Effector CD8-positive, alpha-beta T cell (primary cell): Measurements from ENCODE around the gene C6orf52.
"Not testable (repeated sequence)": the region's sequence is repeated elsewhere in the genome, so short reads cannot be mapped to it uniquely, and the experiment has no call there.

ENCODE experiments used
- DNase-seq: peaks from one replicate; lab custom pipeline; 2025; lab: John Stamatoyannopoulos, UW
- total RNA-seq, 4 experiments: gene quantifications; one replicate each; lab custom pipeline; 2026; lab: John Stamatoyannopoulos, UW

C6orf52 gene
- total RNA-seq = 0 to 0.97 (median 0.41) reads per million in 4 experiments

DNA sequence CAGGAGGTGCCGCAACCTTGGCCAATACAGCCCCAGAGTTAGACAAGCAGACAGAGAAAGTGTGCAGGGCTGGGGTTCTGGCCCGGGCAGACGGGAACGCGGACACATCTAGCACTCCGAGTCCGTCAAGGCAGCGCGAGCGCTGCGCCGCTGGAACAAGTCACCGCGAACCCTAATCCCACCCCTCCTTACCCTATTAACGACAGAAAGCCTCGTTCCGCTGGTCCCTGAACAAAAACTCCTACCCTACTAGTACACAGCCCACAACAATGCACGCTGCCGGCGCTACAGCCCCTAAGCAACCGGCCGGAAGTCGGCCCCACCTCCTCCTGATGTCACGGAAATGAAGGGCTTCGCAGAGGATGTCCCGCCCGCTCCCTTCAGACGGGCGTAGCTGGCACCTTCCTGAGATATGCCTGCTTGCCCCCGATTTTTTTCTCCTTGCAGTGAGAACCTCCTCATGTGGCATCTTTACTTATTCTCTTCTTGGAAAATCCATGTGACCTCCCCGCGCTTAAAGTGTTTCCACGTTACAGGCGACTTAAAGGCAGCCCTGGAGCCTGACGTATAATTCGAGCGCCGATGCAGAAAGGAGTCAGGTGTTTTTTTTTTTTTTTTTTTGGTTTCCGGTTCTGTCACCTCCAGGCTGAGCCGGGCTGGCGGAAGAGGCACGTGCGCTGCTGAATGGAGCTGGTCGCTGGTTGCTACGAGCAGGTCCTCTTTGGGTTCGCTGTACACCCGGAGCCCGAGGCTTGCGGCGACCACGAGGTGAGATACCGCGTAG lies at the start of gene C6orf52, which contains the start of gene PAK1IP1:
Gene C6orf52, minus strand, starts transcription at position 315 of the 784 bp plus-strand sequence. CDS start 7,066 bp downstream, outside the sequence.
Gene PAK1IP1, plus strand, starts transcription at position 671 of the 784 bp plus-strand sequence. Its CDS starts 14 bp downstream, at position 685.
- peak; percentile 88 for DNase-seq

GRCh38 chr6:10743515-10743914 lies 49.1 kb upstream of the C6orf52 start:
- DNase-seq = no peak

- DNase-seq = no peak
Observed at GRCh38 chr6:10742251-10742650, 47.8 kb upstream of the C6orf52 start.

- DNase-seq = not testable (repeated sequence)
Observed at GRCh38 chr6:10741643-10742042, 47.2 kb upstream of the C6orf52 start.

- no peak for DNase-seq
Observed at GRCh38 chr6:10740061-10740460, 45.6 kb upstream of the C6orf52 start.

DNA sequence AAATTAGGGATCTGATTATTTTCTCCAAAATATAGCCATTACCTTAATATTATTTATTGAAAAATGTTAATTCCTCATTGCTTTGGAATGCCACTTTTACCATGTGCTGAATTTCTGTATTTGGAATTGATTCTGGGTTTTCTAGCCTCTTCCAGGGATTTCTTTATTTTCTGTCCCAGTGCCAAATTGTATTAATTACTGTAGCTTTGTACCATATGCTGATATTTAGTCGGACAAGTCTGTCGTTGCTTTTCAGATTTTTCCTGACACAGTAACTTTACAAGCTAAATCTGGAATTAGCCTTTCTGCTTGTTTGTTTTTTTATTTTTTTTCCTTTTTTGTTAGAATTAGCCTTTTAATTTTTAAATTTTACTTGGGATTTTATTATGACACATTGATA lies 42.3 kb upstream of the C6orf52 start:
- DNase-seq = no peak

GRCh38 chr6:10733863-10734262 lies 39.4 kb upstream of the C6orf52 start:
- DNase-seq = no peak

DNA sequence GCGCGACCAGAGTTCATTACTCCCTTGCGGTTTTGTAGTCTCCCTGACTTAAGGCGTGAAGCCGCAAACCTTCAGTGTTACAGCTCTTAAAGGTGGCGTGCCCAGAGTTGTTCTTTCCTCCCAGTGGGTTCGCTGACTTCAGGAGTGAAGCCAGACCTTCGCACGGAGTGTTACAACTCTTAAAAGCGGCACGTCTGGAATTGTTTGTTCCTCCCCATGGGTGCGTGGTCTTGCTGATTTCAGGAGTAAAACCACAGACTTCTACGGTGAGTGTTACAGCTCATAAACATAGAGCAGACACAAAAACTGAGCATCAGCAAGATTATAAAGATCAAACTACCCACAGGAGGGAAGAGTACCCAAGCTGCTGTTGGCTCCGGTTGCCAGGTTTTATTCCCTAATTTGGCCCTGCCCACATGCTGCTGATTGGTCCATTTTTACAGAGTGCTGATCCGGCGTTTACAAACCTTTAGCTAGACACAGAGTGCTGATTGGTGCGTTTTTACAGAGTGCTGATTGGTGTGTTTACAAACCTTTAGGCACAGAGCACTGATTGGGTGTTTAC lies 38.8 kb upstream of the C6orf52 start:
- no peak for DNase-seq

- DNase-seq = no peak
Observed at GRCh38 chr6:10730254-10730653, 35.8 kb upstream of the C6orf52 start.

GRCh38 chr6:10725716-10726115 lies 31.3 kb upstream of the C6orf52 start:
- DNase-seq = no peak

GRCh38 chr6:10725044-10725443 lies 30.6 kb upstream of the C6orf52 start:
- no peak for DNase-seq

DNA sequence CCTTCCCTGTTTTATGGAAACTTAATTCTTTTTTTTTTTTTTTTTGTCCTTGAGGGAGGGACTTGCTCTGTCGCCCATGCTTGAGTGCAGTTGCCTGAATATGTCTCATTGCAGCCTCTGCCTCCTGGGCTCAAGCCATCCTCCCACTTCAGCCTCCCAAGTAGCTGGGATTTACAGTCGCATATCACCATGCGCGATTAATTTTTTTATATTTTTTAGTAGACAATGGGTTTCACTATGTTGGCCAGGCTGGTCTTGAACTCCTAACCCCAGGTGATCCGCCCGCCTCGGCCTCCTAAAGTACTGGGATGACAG lies 29.1 kb upstream of the C6orf52 start:
- DNase-seq = no peak

GRCh38 chr6:10722820-10723566 lies 28.6 kb upstream of the C6orf52 start, which contains the start of gene TMEM14C:
TSS of gene TMEM14C (plus strand) at chr6:10723070. CDS start at chr6:10724614, 1,544 bp downstream.
- DNase-seq = peak; percentile 57

- no peak for DNase-seq
Observed at GRCh38 chr6:10722570-10722819, 28.1 kb upstream of the C6orf52 start.

DNA sequence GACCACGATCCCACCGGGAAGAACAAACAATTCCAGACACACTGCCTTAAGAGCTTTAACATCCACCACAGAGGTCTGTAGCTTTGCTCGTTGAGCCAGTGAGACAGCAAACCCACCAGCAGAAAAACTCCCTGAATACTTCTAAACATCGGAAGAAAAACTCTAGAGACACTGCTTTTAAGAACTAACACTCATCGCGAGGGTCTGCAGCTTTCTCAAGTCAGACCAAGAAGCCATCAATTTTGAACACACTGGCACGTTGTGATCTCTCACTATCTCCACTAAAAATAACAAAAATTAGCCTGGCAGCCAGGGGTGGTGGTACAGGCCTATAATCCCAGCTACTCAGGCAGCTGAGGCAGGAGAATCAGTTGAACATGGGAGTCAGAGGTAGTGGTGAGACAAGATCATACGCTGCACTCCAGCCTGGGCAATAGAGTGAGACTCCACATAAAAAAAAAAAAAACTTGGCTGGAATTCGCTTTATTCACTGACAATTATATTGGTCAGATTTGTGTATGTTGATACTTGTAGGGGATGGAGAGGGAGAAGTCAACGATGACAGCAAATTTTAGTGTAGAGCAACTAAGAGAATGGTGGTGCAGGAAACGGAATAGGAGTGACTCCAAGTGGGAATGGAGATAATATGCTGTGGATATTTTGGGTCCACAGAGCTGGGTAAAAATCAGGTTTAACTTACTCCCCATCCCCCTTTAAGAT lies 27.6 kb upstream of the C6orf52 start:
- no peak for DNase-seq

GRCh38 chr6:10720960-10721849 lies 26.8 kb upstream of the C6orf52 start:
- DNase-seq = not testable (repeated sequence)

DNA sequence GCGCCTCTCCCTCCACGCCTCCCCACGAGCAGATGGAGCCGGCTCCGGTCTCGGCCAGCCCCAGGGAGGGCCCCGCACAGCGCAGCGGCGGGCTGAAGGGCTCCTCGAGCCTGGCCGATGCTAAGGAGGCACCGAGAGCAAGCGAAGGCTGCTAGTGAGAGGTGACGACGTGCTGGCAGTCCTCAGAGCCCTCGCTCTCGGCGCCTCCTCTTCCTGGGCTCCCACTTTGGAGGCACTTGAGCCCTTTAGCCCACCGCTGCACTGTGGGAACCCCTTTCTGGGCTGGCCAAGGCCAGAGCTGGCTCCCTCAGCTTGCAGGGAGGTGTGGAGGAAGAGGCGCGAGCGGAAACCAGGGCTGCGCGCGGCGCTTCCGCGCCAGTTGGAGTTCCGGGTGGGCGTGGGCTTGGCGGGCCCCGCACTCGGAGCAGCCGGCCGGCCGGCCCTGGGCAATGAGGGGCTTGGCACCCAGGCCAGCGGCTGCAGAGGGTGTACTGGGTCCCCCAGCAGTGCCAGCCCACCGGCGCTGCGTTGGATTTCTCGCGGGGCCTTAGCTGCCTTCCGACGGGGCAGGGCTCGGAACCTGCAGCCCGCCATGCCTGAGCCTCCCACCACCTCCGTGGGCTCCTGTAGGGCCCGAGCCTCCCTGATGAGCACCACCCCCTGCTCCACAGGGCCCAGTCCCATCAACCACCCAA lies 26.0 kb upstream of the C6orf52 start:
- peak; percentile 42 for DNase-seq

GRCh38 chr6:10719964-10720264 lies 25.5 kb upstream of the C6orf52 start:
- DNase-seq = no peak

GRCh38 chr6:10719296-10719963 lies 25.0 kb upstream of the C6orf52 start:
- DNase-seq = peak; percentile 39

GRCh38 chr6:10713962-10714361 lies 19.5 kb upstream of the C6orf52 start:
- no peak for DNase-seq
